NT2/D1 (cell line): ENCODE measurements around the gene TOX3.

Source experiments
- SUZ12 ChIP-seq: IDR thresholded peaks from 2 replicates; pipeline ENCODE4 v1.6.1; 2011; ENCODE audit not compliant: insufficient read length, insufficient read depth; ENCODE audit errors: extremely low read depth
- ZNF274 ChIP-seq: IDR thresholded peaks from 2 replicates; pipeline ENCODE4 v1.6.1; 2011; ENCODE audit warnings: mild to moderate bottlenecking, low read depth, low read length

DNA sequence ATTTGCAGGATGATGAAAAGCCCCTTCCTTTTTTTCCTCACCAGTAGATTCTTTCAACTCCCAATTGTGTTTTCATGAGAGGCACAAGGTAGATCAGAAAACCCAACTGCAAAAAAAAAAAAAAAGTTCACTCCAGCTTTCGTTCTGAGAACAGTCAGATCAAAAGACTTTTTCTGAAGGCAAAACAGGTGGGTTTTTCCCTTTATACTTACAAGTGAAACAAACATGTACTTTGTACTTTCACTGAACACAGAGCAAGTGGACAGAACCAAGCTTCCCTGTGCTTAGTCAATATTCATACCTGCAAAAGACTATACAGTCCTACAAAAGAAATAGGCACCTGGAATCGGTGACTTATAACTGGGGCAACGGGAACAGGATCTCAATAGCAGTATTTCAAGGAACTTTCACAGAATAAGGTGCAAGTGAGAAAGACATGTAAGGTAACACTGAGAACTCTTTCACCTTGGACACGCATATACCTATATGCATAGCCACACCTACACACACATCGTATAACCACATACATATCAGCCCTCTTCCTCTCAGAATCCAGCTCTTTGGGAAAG is 54.1 kb downstream of the TOX3 start:
- no peak for TF ChIP-seq ZNF274
- no peak for TF ChIP-seq SUZ12
